ENCODE measurements around the gene TRAM2. TPM values are rescaled to one million over a fixed set of nuclear protein-coding genes. Genes with fewer than 3 reads are reported as not detected.

The TRAM2 gene
- total and polyA plus RNA-seq, 2 donors from 2014 or later, result 4.5 to 20.7 TPM

- Histone ChIP-seq H3K36me3 (ENCODE audit: control insufficient read depth in 2 of 3, insufficient read depth in 3 of 3, low read length in 3 of 3) (no peaks in the 10 kb centered on the region), H3K9ac (ENCODE audit: low read length in 3 of 3) (no peak overlapping the region), H3K27ac (ENCODE audit: low read depth in 2 of 2, low read length in 2 of 2) (peak overlapping the region in 1 of 2 donors; percentile 29), H3K27me3 (ENCODE audit: control insufficient read depth, insufficient read depth, low read length) (no peaks in the 10 kb centered on the region), H3K4me3 (ENCODE audit: low read length in 3 of 3) (no peak overlapping the region), H3K4me1 (ENCODE audit: control insufficient read depth in 2 of 3, insufficient read depth in 2 of 3, low read depth in 1 of 3, low read length in 3 of 3) (peaks cover 0 to 10% (median 0%) of the 10 kb centered on the region in 3 donors), H3K9me3 (ENCODE audit: control insufficient read depth in 2 of 3, insufficient read depth in 1 of 3, low read length in 3 of 3) (no peaks in the 10 kb centered on the region)
- intact Hi-C loops (cut with DNase I), result no loop called here
- FAIRE-seq, result no peak
- DNase-seq, result no peak
- no peak for TF ChIP-seq CTCF (IDR thresholded peaks at IDR 0.05; ENCODE audit: borderline replicate concordance, extremely low read depth, insufficient read depth)
These were observed 33.6 kb downstream of the TRAM2 start for GRCh38 chr6:52543262-52543661.

GRCh38 chr6:52541135-52541534, 35.7 kb downstream of the TRAM2 start:
- intact Hi-C loops (cut with DNase I), result no loop called here
- Histone ChIP-seq H3K9me3 (ENCODE audit: control insufficient read depth in 2 of 3, insufficient read depth in 1 of 3, low read length in 3 of 3) (no peaks in the 10 kb centered on the region), H3K9ac (ENCODE audit: low read length in 3 of 3) (no peak overlapping the region), H3K27ac (ENCODE audit: low read depth in 2 of 2, low read length in 2 of 2) (no peak overlapping the region), H3K4me1 (ENCODE audit: control insufficient read depth in 2 of 3, insufficient read depth in 2 of 3, low read depth in 1 of 3, low read length in 3 of 3) (peaks cover 0 to 10% (median 0%) of the 10 kb centered on the region in 3 donors), H3K36me3 (ENCODE audit: control insufficient read depth in 2 of 3, insufficient read depth in 3 of 3, low read length in 3 of 3) (no peaks in the 10 kb centered on the region), H3K4me3 (ENCODE audit: low read length in 3 of 3) (no peak overlapping the region), H3K27me3 (ENCODE audit: control insufficient read depth, insufficient read depth, low read length) (no peaks in the 10 kb centered on the region)
- no peak for DNase-seq
- FAIRE-seq, result no peak
- no peak for TF ChIP-seq CTCF (IDR thresholded peaks at IDR 0.05; ENCODE audit: borderline replicate concordance, extremely low read depth, insufficient read depth)

- FAIRE-seq, result no peak
- Histone ChIP-seq H3K9ac (ENCODE audit: low read length in 3 of 3) (no peak overlapping the region), H3K9me3 (ENCODE audit: control insufficient read depth in 2 of 3, insufficient read depth in 1 of 3, low read length in 3 of 3) (no peaks in the 10 kb centered on the region), H3K27ac (ENCODE audit: low read depth in 2 of 2, low read length in 2 of 2) (no peak overlapping the region), H3K4me3 (ENCODE audit: low read length in 3 of 3) (no peak overlapping the region), H3K27me3 (ENCODE audit: control insufficient read depth, insufficient read depth, low read length) (no peaks in the 10 kb centered on the region), H3K4me1 (ENCODE audit: control insufficient read depth in 2 of 3, insufficient read depth in 2 of 3, low read depth in 1 of 3, low read length in 3 of 3) (peaks cover 0 to 6% (median 0%) of the 10 kb centered on the region in 3 donors), H3K36me3 (ENCODE audit: control insufficient read depth in 2 of 3, insufficient read depth in 3 of 3, low read length in 3 of 3) (no peaks in the 10 kb centered on the region)
- intact Hi-C loops (cut with DNase I), result no loop called here
- DNase-seq, result no peak
- no peak for TF ChIP-seq CTCF (IDR thresholded peaks at IDR 0.05; ENCODE audit: borderline replicate concordance, extremely low read depth, insufficient read depth)
These were observed 36.5 kb downstream of the TRAM2 start for GRCh38 chr6:52540286-52540902.

GRCh38 chr6:52539607-52540006, 37.3 kb downstream of the TRAM2 start:
- Histone ChIP-seq H3K9me3 (ENCODE audit: control insufficient read depth in 2 of 3, insufficient read depth in 1 of 3, low read length in 3 of 3) (no peaks in the 10 kb centered on the region), H3K4me1 (ENCODE audit: control insufficient read depth in 2 of 3, insufficient read depth in 2 of 3, low read depth in 1 of 3, low read length in 3 of 3) (peaks cover 0 to 5% (median 0%) of the 10 kb centered on the region in 3 donors), H3K27me3 (ENCODE audit: control insufficient read depth, insufficient read depth, low read length) (no peaks in the 10 kb centered on the region), H3K36me3 (ENCODE audit: control insufficient read depth in 2 of 3, insufficient read depth in 3 of 3, low read length in 3 of 3) (peaks cover 0 to 4% (median 2%) of the 10 kb centered on the region in 3 donors), H3K27ac (ENCODE audit: low read depth in 2 of 2, low read length in 2 of 2) (no peak overlapping the region), H3K4me3 (ENCODE audit: low read length in 3 of 3) (no peak overlapping the region), H3K9ac (ENCODE audit: low read length in 3 of 3) (no peak overlapping the region)
- intact Hi-C loops (cut with DNase I), result no loop called here
- no peak for TF ChIP-seq CTCF (IDR thresholded peaks at IDR 0.05; ENCODE audit: borderline replicate concordance, extremely low read depth, insufficient read depth)
- DNase-seq (no peak), FAIRE-seq (no peak)
